ENCODE results near the gene ARHGAP24. TPM values are rescaled to one million over a fixed set of nuclear protein-coding genes. Genes with fewer than 3 reads are reported as not detected.

The ARHGAP24 gene
- polyA plus RNA-seq, 2 of the 4 experiments (the other 2 are of a cell fraction): 1.7 to 12.1 TPM

DNA sequence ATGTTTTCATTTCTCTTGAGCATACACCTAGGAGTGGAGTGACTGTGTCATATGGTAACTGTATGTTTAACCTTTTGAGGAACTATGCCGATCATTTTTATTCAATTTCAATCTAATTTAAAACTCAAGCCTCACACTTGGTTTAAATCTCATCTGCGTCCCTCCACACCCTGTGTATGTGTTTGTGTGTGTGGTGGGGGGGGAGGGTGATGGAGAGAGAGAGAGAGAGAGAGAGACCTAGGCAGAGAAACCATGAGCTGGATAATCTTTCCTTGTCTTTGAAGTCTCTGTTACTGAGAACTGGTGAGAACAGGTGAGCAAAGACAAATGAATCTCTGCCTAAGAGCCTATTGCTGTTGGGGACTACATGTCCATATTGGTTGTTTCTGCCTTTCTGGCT lies 105.0 kb downstream of the ARHGAP24 start:
- 84% methylated on average over 2 of the region's 2 CpGs for WGBS (ENCODE audit: missing lambda C conversion rate)
- H3K9me3 ChIP-seq: no peaks in the 10 kb centered on the region
- no peak for DNase-seq (ENCODE audit: low read depth in 1 of 2, low spot score in 1 of 2)
- TF ChIP-seq TFCP2L1 (CRISPR knock-in tag; IDR thresholded peaks at IDR 0.05) (no peak), HOXA7 (CRISPR knock-in tag; IDR thresholded peaks at IDR 0.05) (no peak), EHF (CRISPR knock-in tag; IDR thresholded peaks at IDR 0.05) (no peak), HDAC2 (IDR thresholded peaks at IDR 0.05) (no peak)
- TF ChIP-seq, protein P1, sequence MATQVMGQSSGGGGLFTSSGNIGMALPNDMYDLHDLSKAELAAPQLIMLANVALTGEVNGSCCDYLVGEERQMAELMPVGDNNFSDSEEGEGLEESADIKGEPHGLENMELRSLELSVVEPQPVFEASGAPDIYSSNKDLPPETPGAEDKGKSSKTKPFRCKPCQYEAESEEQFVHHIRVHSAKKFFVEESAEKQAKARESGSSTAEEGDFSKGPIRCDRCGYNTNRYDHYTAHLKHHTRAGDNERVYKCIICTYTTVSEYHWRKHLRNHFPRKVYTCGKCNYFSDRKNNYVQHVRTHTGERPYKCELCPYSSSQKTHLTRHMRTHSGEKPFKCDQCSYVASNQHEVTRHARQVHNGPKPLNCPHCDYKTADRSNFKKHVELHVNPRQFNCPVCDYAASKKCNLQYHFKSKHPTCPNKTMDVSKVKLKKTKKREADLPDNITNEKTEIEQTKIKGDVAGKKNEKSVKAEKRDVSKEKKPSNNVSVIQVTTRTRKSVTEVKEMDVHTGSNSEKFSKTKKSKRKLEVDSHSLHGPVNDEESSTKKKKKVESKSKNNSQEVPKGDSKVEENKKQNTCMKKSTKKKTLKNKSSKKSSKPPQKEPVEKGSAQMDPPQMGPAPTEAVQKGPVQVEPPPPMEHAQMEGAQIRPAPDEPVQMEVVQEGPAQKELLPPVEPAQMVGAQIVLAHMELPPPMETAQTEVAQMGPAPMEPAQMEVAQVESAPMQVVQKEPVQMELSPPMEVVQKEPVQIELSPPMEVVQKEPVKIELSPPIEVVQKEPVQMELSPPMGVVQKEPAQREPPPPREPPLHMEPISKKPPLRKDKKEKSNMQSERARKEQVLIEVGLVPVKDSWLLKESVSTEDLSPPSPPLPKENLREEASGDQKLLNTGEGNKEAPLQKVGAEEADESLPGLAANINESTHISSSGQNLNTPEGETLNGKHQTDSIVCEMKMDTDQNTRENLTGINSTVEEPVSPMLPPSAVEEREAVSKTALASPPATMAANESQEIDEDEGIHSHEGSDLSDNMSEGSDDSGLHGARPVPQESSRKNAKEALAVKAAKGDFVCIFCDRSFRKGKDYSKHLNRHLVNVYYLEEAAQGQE (IDR thresholded peaks at IDR 0.05): no peak
- TF ChIP-seq, protein P2, sequence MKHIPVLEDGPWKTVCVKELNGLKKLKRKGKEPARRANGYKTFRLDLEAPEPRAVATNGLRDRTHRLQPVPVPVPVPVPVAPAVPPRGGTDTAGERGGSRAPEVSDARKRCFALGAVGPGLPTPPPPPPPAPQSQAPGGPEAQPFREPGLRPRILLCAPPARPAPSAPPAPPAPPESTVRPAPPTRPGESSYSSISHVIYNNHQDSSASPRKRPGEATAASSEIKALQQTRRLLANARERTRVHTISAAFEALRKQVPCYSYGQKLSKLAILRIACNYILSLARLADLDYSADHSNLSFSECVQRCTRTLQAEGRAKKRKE (CRISPR knock-in tag; IDR thresholded peaks at IDR 0.05; ENCODE audit: low read depth): no peak
- ChIA-PET CTCF (no interaction called here), POLR2A (no interaction called here)
- ATAC-seq: no peak
- no peak overlapping the region for H3K27ac ChIP-seq
- no peak overlapping the region for H3K4me3 ChIP-seq
- no peak overlapping the region for H3K4me2 ChIP-seq
- no peaks in the 10 kb centered on the region for H3K4me1 ChIP-seq
- no peak for FAIRE-seq

DNA sequence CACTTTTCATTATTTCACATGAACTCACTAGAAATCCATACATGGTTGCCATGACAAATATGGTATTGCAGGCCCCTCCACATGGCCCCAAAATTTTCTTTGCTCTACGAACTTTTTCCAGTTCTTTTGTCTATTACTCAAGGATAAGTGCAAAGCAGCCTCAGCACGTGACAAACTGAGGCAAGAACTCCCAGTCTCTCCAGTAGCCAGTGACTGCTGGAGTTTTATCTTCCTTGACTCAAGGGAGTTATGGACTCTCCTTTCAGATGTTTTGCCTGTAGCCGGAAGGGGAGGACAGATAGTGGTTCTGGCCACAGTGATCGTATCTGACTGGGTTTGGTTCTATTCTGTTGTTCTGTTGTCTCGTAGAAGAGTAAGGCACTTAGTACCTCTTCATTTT lies 105.5 kb downstream of the ARHGAP24 start:
- Histone ChIP-seq H3K4me2 (no peak overlapping the region), H3K4me3 (no peak overlapping the region), H3K4me1 (no peaks in the 10 kb centered on the region), H3K9me3 (no peaks in the 10 kb centered on the region), H3K27ac (no peak overlapping the region)
- ChIA-PET CTCF (no interaction called here), POLR2A (no interaction called here)
- DNase-seq (ENCODE audit: low read depth in 1 of 2, low spot score in 1 of 2) (no peak), FAIRE-seq (no peak), ATAC-seq (no peak)
- WGBS (ENCODE audit: missing lambda C conversion rate): 92% methylated on average over 5 of the region's 5 CpGs
- no peak for TF ChIP-seq POLR2A (IDR thresholded peaks at IDR 0.05; ENCODE audit: low read length)
- TF ChIP-seq HOXA7 (CRISPR knock-in tag; IDR thresholded peaks at IDR 0.05): no peak

DNA sequence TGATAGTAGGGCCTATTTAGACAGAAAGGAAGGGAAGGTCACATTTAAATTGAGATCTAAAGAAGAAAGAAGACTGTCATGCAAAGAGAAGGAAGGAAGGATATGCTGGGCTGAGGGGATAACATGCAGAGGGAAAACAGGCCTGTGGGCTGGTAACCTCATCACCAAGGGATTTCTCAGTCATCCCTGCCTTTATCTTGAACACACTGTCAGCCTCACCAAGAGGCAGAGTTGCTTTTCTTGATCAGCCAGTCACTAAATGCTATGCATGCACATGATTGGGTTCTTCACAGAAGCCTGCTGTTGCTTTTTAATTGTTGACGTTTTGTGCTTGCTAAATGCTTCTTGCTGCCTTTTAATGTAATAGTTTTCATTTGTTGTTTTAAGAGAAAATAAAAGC lies 113.0 kb downstream of the ARHGAP24 start:
- no peaks in the 10 kb centered on the region for H3K4me1 ChIP-seq
- no peak overlapping the region for H3K4me2 ChIP-seq
- H3K4me3 ChIP-seq: no peak overlapping the region
- DNase-seq (ENCODE audit: low read depth in 1 of 2, low spot score in 1 of 2) (no peak), FAIRE-seq (no peak), ATAC-seq (no peak)
- H3K27ac ChIP-seq: no peak overlapping the region
- TF ChIP-seq BHLHE40 (IDR thresholded peaks at IDR 0.05; ENCODE audit: low read depth, low read length): no peak
- no peak for TF ChIP-seq KDM5A (IDR thresholded peaks at IDR 0.05)
- TF ChIP-seq GATA3 (IDR thresholded peaks at IDR 0.05; ENCODE audit: borderline replicate concordance): no peak
- TF ChIP-seq PHF8 (IDR thresholded peaks at IDR 0.05; ENCODE audit: borderline replicate concordance, low read depth): no peak
- TF ChIP-seq EHMT2 (IDR thresholded peaks at IDR 0.05; ENCODE audit: low read depth): no peak
- TF ChIP-seq POLR2AphosphoS2 (conservative IDR thresholded peaks at IDR 0.05; ENCODE audit: low read length): no peak
- TF ChIP-seq, protein P3, sequence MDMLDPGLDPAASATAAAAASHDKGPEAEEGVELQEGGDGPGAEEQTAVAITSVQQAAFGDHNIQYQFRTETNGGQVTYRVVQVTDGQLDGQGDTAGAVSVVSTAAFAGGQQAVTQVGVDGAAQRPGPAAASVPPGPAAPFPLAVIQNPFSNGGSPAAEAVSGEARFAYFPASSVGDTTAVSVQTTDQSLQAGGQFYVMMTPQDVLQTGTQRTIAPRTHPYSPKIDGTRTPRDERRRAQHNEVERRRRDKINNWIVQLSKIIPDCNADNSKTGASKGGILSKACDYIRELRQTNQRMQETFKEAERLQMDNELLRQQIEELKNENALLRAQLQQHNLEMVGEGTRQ (IDR thresholded peaks at IDR 0.05): no peak
- no peak for TF ChIP-seq TP53 (CRISPR knock-in tag; IDR thresholded peaks at IDR 0.05)
- no peak for TF ChIP-seq ZNF302 (CRISPR knock-in tag; IDR thresholded peaks at IDR 0.05)
- TF ChIP-seq CHD4 (IDR thresholded peaks at IDR 0.05; ENCODE audit: borderline replicate concordance): no peak
- no peak for TF ChIP-seq POLR2A (IDR thresholded peaks at IDR 0.05; ENCODE audit: low read length)
- TF ChIP-seq HDAC2 (IDR thresholded peaks at IDR 0.05): no peak
- TF ChIP-seq EP300 (IDR thresholded peaks at IDR 0.05): no peak
- no peak for TF ChIP-seq RNF2 (IDR thresholded peaks at IDR 0.05; ENCODE audit: borderline replicate concordance, low read depth)
- no peak for TF ChIP-seq RAD21 (conservative IDR thresholded peaks at IDR 0.05 in 1 of 2, IDR thresholded peaks at IDR 0.05 in 1 of 2)
- CTCF ChIA-PET: no interaction called here
- WGBS (ENCODE audit: missing lambda C conversion rate): 90% methylated on average over 1 of the region's 1 CpG
- POLR2A ChIA-PET: no interaction called here
- H3K9me3 ChIP-seq: no peaks in the 10 kb centered on the region

Data from A549 (cell line).